ENCODE results near the gene KCNK10. TPM values are rescaled to one million over a fixed set of nuclear protein-coding genes. Genes with fewer than 3 reads are reported as not detected.

The KCNK10 gene
- total RNA-seq, 4 donors from 2014 or later: not detected

DNA sequence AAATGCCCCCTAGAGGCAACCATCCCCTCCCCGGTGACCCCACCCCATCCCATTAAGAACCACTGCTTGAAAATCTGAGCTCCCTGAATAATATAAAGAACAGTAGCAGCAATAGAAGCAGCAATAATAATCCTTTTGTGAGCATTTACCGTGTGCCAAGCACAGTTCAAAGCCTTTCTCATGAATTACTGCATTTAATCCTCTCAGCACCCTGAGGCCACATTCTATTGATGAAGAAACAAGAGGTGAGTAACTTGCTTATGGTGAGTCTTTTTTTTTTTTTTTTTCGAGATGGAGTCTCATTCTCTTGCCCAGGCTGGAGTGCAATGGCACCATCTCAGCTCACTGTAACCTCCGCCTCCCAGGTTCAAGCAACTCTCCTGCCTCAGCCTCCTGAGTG, 65.0 kb downstream of the KCNK10 start:
- DNase-seq (ENCODE audit: low spot score) (no peak), ATAC-seq (ENCODE audit: low FRiP score) (no peak)
- TF ChIP-seq CTCF (IDR thresholded peaks at IDR 0.05): no peak

DNA sequence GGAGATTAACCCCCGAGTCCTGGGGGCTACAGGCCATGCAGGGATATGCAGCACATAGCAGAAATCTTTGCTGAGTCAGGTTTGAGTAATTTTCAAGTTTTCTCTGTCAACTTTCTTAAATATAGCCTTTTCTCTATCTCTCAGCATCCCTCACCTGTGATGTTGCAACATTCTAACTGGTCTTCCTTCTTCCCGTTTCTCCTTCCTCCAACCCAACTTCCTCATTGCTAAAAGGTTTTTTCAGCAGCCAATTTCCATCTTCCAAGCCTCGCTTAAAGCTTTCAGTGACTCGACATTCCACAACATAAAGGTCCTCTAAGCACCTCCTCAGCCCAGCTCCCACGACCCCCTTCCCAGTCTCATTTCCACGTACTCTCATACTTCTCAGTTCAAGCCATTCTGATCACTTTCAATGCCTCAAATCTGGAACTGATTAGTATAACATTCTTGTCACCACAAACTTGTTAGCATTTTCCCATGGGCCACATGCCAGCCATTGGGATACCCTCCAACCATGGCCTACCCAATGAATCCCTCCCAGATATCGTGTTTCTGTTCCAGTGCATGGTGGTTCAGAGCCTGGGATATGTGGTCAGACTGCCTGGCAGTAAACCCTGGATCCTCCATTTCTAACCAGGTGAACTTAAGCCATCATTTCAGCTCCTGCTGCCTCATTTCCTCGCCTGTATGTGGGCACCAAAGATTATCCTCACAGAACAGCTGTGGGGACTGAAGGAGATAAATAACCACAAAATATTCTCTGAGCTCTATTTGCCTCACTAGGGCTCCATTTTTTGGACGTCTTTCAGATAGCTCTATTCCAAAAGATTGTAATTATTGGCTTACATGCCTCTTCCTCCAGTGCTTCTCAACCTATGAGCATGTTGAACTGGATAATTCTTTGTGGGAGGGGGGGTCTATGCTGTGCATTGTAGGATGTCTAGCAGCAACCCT, 65.8 kb downstream of the KCNK10 start:
- DNase-seq (ENCODE audit: low spot score) (no peak), ATAC-seq (ENCODE audit: low FRiP score) (no peak)
- TF ChIP-seq CTCF (IDR thresholded peaks at IDR 0.05): no peak

DNA sequence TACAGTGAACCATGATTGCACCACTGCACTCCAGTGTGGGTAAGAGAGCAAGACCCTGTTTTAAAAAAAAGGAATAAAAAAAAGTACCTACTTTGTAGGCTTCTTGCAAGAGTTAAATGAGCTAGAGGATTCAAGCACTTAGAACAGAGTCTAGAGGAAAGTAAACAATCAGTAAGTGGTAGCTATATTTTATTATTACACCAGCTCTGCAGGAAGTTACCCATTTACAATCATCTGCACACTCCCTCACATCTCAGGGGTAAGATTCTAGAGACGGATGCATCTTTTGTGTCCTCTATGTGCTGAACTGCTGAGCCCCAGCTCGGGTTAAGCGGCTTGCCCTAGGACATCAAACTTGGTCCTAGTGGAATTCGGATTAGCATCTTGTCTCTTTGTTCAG, 67.3 kb downstream of the KCNK10 start:
- ATAC-seq (ENCODE audit: low FRiP score): no peak
- no peak for TF ChIP-seq CTCF (IDR thresholded peaks at IDR 0.05)
- DNase-seq (ENCODE audit: low spot score): no peak

DNA sequence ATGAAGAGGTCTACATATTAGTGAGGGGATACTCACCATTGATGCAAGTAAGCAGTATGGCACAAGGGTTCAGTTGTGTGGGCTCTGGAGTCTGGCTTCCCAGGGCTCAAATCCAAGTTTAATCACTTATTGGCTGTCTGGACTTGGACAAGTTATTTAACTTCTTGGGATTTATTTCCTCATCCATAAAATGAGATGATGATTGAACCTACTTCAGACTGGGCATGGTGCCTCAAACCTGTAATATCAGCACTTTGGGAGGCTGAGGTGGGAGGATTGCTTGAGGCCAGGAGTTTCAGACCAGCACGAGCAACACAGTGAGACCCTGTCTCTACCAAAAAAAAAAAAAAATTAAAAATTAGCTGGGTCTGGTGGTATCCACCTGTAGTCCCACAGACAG, 67.9 kb downstream of the KCNK10 start:
- no peak for TF ChIP-seq CTCF (IDR thresholded peaks at IDR 0.05)
- ATAC-seq (ENCODE audit: low FRiP score) (no peak), DNase-seq (ENCODE audit: low spot score) (no peak)

- TF ChIP-seq CTCF (IDR thresholded peaks at IDR 0.05): no peak
- ATAC-seq (ENCODE audit: low FRiP score) (no peak), DNase-seq (ENCODE audit: low spot score) (no peak)
Observed at GRCh38 chr14:88252498-88252897, 70.6 kb downstream of the KCNK10 start.

- ATAC-seq (ENCODE audit: low FRiP score) (no peak), DNase-seq (ENCODE audit: low spot score) (no peak)
- TF ChIP-seq CTCF (IDR thresholded peaks at IDR 0.05): no peak
Observed at GRCh38 chr14:88251650-88252049, 71.4 kb downstream of the KCNK10 start.

DNA sequence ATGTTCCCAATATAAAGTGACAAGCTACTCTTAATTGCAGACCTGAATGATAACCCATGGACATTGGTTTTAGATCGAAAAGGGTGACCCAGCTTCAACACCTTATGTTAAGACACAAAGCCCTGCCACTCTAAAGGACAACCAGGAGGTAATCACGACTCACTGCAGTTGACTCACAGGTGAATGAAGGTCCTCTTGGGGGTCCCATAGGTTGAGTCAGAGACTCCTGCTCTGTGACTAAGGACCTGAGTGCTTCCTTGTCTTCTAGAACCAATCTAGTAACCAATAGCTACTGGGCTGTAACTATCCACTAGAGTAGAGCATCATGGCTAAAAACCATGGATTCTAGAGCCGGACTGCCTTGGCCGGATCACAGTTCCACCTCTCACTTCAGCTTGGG, 73.8 kb downstream of the KCNK10 start:
- DNase-seq (ENCODE audit: low spot score) (no peak), ATAC-seq (ENCODE audit: low FRiP score) (no peak)
- TF ChIP-seq CTCF (IDR thresholded peaks at IDR 0.05): no peak
